HG03571 (cell line): ENCODE results near the gene TOR1A.
"Not testable (repeated sequence)": the region's sequence is repeated elsewhere in the genome, so short reads cannot be mapped to it uniquely, and the experiment has no call there.

Source experiments
- ATAC-seq: cut with Tn5 transposase; IDR thresholded peaks from one replicate; pipeline ENCODE4 v1.9.1; 2021; ENCODE audit not compliant: unreplicated experiment

TOR1A gene

DNA sequence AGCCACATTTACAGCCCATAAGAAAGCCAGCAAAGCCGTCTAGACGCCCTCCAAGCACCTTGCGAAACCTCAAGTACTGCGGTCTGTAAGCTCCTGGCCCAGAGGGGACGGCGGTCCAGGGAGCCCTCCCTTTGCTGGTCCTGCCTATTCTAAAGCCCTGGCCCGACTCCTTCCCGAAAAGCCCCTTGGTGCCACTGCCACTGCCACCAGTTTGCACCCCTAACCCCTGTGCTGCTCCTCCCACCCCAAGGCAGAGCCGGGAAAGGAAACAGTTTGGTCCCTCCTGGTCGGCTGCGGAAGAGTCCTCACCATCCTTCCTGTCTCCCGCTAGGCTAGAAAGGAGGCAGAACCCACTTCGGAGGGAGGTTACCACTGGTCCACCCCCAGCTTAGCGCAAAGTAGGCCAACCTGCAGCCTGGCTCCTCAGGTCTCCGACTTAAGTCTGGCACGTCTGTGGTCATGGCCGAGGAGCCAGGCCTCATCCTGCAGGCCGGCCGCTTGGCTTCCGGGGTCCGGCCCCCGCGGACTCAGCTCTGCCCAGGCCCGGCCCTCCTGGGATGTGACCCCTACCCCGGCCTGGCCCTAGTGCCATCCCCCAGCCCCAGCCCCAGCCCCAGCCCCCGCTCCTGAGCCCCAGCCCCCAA is 916 bp downstream of the TOR1A start:
- no peak for ATAC-seq

DNA sequence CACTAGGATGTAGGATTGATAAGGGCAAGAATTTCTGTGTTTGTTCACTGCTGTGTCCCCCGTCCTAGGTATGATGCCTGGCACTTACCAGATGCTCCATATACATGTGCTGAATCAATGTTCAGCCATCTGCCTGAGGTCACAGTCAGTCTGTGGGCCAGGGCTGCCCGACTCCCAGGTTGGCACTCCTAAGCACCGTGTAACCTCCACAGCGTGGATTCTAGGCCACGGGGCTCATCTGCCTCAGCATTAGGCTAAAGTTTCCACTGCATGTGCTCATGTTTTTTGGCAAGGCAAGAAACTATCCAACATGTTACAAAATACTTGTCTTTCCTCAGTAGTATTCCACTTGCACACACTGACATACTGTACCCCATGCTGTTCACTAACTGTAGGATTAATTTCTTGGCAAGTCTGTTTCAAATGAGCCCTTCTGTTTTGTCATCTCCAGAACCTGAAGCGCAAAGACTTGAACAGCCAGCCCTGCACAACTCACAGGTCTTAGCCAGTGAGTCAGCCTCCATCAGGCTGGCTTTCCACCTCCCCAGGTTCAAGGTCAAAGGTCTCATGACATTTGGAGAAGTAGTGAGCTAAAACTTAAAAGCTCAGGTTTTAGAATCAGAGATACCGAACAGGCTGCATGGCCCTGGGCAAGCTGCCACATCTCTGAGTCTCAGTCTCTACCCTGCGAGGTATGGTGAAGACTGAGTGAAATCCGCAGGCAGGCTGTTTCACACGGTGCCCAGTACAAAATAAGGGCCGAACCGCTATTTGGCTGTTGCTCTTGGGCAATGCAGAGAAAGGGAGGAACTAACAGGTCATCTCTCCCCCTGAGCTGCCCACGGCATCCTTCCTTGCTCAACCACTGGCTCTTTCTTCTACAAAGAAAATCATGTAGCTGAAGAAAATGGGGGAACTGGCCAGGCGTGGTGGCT is 7.2 kb downstream of the TOR1A start:
- no peak for ATAC-seq

DNA sequence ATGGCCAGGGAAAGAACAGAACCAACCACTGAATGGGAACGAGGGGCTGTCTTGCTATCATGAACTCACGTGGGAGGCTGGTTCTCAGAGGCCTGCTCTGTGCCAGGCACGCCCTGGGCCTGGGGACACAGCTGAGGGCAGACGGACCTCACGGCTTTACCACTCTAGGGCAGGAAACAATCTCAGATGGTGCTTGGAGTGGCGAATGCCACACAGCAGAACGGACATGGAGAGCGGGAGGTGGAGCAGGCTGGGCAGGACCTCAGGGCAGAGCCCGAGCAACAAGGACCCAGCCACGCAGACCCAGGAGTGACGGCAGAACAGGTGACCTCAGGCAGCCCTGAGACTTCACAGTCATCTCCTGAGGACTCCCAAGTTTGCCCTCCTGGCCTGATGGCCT is 8.7 kb downstream of the TOR1A start:
- ATAC-seq, result no peak

DNA sequence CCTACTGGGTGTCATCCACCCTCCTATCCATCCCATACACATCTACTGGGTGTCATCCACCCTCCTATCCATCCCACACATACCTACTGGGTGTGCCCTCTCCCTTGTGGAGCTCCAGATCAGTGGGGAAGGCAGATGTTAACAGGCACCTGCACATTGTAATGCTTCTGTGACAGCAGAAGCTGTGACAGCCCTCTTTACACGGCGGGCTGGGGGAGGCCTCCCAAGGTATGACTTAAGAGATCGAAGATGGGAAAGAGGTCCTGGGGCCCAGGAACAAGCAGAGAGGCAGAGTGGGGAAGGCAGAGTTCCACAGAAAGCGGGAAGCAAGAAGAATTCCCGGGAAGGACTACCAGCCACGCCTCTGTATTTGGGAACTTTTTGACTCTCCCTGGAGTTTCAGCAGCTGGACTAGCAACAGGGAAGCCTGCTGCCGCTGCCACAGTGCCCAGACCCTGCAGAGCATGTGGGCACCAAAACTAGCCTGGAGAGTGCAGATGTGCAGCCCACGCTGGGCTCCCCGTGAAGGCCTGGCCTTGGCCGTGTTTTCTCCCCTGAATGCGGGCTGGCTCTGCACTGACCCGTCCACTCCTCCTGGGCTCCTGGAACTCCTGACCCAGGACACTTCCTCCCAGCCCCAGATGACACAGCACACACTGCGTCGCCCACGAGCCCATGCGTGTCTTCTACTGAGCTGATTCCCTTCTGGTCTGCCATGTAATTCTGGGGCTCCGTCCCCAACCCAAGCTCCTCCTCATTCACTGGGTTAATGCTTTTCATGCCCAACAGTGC is 9.3 kb downstream of the TOR1A start:
- no peak for ATAC-seq

DNA sequence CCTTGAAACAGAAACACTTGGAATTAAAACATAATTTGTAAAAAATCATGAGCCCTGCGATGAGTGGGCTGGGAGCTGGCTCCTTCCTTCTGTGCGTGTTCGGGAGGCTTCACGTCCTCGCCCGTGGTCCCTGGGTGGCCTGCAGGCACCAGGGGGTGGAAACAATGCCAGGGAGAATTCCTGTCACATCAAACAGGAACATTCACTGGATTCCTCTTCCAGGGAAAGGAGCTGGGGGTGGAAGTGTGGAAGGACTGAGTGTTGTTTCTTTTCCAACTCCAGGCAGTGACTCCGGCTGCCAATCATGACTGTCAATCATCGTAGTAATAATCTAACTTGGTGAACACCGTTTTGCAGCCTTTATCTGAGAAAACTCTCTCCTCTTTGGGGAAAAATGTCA is 10.3 kb downstream of the TOR1A start:
- no peak for ATAC-seq

DNA sequence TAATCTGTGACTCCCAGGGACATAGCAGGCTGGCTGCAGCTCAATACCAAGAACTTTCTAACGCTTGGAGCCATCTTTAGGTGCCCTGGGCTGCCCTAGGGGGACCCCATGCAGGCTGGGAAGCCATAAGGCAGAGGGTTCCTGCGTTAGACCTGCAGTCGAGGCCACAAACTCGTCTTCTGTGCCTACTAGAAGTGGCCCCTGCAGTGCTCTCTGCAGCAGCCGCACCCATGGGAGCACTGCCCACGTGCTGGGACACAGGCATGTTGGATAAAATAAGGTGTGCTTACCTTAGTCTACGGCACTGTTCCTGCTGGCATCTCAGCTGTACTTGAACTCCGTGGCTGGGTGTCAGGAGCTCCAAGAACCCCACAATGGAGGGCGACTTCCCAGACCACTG is 11.6 kb downstream of the TOR1A start:
- no peak for ATAC-seq

DNA sequence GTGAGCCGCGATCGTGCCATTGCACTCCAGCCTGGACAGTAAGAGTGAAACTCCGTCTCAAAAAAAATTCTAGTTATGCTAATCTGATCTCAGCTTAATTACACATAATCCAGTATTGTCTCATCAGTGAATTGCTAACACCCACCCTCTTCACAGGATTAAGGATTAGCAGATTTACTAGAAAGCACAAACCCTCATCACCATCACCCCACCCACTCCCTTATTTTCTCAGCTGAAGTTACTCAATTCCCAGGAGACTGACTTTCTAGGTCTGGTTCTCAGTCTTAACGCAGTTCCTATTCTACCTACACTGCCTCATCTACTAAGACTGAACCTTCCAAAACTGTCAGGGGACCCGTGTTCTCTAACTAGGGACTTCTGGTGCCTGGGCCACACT is 12.0 kb downstream of the TOR1A start:
- no peak for ATAC-seq

DNA sequence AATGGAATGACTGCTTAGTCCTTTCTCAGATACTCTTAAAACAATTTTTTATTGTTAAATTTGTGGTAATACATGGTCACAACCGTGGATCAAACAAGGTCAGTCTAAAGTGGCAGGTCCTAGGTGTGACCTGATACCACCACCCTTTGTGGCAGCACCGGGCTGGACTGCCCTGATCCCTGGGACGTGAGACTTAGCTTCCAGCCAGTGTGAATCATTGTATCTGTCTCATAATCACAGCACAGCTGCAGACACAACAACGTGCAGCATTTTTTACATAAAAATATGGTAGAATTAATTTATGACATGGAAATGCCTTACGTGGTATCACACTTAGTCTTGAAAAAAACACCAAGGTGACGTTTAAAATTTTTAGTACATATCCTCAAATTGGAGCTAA is 13.1 kb downstream of the TOR1A start:
- ATAC-seq, result no peak

DNA sequence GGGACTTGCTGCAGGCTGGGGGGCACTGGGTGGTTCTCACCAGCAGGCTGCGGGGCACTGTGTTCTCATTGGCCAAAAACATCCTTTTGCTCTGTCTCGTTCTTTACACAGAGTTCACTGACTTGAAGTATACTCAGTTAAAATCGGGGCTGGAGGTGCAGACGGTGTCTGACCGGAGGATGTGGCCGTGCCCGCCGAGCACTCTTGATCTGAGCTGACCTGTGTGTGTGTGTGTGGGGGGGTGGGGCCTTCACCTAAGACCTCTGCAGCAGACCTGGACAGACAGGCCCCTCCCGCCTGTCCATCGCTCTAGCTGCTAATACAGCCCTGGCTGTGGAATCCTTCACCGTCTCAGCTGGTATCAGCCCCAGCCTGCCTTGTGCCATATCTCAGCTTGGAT is 13.8 kb downstream of the TOR1A start:
- ATAC-seq, result no peak

DNA sequence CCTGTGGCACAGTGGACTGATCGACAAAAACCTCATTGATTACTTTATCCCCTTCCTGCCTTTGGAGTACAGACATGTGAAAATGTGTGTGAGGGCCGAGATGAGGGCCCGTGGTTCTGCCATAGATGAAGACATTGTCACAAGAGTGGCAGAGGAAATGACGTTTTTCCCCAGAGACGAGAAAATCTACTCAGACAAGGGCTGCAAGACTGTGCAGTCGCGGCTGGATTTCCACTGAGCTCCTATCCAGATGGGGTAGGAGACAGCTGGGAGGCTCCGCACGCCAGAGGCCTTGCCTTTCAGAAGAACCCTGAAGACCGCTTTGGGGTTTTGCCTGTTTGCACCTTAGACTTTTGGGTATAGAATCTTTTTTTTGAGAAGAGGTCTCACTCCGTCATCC is 14.6 kb downstream of the TOR1A start:
- no peak for ATAC-seq

DNA sequence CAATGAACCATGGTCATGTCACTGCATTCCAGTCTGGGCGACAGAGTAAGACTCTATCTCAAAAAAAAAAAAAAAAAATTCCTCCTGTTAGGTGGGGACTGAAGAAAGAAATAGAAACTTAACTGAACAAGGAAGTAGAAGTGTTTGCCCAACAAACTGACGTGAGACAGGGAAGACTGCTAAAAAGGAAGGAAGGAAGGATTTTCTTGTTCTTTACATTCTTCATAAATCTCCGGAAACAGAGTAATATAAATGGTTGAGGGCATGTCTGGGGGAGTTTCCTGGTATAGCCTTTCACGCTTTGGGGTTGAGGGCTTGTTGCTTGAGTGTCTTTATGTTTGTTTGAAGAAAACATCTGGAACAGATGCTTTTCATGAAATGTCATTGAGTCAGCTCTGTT is 17.9 kb downstream of the TOR1A start:
- ATAC-seq, result no peak

DNA sequence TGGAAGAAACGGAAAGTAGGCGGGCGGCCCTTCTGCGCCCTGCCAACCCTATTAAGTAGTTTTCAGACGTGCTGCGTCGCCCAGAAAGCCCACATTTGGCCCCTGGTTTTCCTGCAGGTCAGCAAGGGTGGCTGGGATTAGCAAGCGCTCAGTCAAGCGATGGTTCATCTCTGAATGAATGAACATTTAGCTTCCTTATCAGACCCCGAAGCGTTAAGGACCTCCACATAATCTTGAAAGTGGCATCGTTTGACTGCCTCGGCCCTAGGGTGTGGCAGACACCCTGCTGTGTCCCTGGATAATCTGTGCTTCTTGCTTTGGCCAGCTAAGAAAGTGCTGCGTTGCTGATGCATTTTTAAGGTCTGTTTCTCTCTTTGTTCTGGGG is 20.3 kb downstream of the TOR1A start:
- ATAC-seq, result peak; percentile 7

DNA sequence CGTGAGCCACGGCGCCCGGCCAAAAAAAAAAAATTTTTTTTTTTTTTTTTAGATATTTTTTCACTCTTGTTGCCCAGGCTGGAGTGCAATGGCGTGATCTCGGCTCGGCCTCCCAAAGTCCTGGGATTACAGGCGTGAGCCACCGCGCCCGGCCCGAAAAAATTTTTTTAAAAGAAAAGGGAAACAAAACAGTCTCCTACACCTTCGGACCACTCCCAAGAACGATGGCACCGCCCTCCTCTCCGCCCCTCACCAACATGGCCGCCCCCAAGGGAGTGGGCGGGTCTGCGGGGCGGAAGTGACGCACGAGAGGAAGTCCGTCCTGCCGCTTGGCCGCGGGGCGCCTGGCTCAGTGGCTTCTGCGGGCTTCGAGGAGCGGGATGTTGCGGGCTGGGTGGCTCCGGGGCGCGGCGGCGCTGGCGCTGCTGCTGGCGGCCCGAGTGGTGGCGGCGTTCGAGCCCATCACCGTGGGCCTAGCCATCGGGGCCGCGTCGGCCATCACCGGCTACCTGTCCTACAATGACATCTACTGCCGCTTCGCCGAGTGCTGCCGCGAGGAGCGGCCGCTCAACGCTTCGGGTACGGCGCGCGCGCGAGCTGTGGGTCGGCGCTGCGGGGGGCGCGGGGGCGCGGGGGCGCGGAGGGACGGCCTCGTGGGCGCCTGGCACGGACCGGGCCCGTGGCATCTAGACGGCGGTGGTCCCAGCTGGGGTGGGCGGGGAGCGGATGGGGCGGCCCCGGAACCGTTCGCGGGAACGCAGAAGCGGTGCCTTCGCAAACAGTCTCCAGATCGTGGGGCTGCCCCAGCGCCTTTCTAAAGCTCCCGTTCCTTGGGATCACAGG is 20.9 kb downstream of the TOR1A start, which contains the start of gene TOR1B:
Gene TOR1B (plus strand): TSS at position 352 of the 843 bp plus-strand sequence. CDS start 29 bp downstream, at position 381.
- ATAC-seq, result peak; percentile 85

DNA sequence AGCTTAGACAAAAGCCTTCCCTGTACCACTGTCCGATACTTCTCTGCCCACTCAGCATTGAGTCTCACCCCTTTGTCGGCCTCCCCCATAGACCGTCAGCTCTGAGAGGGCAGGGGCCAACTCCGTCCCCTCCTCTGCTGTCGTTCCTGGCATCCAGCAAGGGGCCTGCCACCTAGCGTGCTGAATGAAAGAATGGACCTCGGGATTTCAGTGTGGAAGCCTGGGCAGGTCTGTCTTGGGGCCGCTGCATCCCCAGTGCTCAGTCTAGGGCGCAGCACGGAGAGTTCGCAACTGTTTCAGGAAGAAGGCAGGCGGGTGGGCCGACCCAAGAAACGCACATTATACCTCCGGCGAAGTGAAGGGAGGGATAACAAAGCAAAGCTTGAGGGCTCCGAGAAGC is 22.4 kb downstream of the TOR1A start:
- ATAC-seq, result no peak

DNA sequence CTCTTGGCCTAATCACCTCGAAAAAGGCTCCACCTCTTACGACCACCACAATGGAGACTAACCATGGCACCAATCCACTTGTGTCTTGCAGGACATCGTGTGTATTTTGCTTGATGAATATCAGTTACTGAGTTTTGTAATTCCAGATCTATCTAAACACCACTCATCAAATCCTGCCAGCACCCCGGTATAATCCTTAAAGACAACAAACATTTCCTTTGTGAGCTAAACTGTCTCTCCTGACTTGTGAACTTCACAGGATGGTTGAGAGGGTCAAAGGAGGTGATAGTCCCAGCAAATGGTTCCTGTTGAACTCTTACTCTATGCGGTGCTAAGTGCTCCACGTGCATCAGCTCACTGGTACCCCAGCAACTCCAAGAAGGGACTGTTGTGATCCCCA is 25.0 kb downstream of the TOR1A start:
- no peak for ATAC-seq

DNA sequence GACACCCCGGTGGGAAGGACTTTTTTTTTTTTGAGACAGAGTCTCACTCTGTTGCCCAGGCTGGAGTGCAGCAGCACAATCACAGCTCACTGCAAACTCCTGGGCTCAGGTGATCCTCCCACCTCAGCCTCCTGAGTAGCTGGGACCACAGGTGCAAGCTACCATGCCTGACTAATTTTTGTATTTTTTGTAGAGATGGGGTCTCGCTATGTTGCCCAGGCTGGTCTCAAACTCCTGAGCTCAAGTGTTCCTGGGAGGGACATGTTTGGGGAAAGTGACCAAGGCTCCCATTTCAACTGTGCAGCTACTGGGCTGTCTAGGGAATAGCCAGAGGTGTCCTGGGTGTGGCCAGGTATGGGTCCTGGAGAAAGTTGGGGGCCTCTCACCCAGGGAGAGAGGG is 27.9 kb downstream of the TOR1A start:
- not testable (repeated sequence) for ATAC-seq

DNA sequence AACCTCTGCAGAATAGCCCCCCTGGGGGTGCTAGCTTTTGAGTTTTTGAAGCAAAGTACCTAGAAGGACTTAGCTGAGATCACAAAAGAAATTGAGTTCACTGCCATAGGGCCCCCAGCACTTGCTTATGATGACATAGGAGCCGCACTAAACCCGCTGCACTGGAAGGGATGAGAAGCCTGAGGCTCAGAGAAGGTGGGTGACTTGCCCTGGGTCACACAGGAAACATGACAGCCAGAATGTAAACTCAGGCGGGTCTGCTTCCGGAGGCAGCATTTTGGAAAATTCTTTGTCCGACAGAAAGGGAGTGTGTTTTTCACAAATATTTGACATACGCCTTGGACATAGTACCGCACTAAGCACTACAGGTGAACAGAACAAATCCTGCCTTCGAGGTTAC is 29.4 kb downstream of the TOR1A start:
- no peak for ATAC-seq

DNA sequence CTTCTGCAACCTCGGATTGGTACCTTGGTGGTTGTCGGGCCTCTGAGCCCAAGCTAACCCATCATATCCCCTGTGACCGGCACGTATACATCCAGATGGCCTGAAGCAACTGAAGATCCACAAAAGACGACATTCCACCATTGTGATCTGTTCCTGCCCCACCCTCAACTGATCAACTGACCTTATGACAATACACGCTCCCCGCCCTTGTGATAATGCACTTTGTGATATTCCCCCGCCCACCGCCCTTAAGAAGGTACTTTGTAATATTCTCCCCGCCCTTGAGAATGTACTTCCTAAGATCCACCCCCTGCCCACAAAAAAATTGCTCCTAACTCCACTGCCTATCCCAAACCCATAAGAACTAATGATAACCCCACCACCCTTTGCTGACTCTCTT is 37.5 kb downstream of the TOR1A start:
- ATAC-seq, result no peak

DNA sequence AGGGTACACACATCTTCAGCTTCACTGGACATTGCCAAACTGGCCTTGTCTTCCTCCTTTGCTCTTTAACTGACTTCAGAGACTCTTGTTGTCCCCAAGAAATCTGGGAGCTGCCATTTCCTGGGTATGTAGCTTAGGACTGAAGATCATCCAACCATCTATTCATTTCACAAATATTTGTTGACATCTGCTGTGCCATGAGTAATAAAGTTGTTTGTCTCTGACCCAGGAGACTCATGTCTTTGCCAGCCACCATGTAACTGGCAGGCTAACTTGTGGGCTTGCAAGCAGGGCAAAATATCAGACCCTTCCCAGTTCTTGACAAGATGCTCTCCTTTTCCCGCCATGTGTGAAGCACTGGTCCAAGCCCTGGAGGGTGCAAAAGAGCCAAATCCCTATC is 38.1 kb downstream of the TOR1A start:
- no peak for ATAC-seq

DNA sequence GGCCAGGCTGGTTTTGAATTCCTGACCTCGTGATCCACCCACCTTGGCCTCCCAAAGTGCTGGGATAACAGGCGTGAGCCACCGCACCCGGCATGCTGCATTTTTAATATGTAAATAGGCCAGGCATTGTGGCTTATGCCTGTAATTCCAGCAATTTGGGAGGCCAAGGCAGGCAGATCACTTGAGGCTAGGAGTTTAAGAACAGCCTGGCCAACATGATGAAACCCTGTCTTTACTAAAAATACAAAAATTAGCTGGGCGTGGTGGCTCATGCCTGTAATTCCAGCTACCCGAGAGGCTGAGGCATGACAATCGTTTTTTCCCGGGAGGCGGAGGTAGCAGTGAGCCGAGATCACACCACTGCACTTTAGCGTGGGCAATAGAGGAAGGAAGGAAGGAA is 39.0 kb downstream of the TOR1A start:
- not testable (repeated sequence) for ATAC-seq
